Measurements from ENCODE around the gene EPS15.

DNA sequence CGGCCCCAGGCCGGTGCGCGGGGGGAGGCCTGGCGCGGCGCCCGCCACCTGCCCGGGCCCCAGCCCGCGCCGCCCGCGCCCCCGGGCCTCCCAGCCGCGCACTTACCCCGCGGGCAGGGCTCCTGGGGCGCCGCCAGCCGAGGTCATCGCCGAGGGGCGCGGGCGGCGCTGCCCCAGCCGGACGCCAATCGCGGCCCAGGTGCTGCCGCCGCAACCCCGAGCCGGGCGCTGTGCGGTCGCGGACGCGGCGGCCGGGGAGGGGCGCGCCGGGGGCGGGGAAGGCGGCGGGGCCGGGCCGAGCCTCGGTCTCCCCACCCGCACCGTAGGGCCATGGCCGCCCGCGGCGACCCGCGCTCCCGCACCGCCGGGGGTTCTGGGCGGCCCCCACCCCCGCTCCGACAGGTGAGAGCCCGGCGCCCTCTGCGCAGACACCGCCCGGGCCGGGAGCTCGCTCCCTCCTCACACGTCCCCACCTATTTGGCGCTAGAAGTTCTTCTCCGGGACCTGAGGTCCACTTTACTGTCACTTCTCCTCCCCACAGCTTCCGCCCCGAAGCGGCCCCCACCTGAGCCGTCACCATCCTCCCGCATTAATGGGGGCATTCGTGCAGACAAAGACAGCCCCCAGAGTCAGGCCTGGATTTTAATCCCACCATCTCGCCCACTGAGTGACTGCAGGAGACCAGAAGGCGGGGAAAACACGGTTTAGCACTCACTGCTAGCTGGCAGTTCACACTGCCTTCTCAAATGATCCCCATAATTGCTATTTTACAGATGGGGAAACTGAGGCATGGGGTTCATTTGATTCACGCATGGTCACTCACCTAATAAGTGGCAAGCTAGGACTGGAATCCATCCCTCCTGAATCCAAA is 188.5 kb downstream of the EPS15 start, which contains the start of gene TTC39A:
- TF ChIP-seq, protein P1, sequence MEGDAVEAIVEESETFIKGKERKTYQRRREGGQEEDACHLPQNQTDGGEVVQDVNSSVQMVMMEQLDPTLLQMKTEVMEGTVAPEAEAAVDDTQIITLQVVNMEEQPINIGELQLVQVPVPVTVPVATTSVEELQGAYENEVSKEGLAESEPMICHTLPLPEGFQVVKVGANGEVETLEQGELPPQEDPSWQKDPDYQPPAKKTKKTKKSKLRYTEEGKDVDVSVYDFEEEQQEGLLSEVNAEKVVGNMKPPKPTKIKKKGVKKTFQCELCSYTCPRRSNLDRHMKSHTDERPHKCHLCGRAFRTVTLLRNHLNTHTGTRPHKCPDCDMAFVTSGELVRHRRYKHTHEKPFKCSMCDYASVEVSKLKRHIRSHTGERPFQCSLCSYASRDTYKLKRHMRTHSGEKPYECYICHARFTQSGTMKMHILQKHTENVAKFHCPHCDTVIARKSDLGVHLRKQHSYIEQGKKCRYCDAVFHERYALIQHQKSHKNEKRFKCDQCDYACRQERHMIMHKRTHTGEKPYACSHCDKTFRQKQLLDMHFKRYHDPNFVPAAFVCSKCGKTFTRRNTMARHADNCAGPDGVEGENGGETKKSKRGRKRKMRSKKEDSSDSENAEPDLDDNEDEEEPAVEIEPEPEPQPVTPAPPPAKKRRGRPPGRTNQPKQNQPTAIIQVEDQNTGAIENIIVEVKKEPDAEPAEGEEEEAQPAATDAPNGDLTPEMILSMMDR (IDR thresholded peaks at IDR 0.05): no peak
- TF ChIP-seq POLR2A (IDR thresholded peaks at IDR 0.05): no peak
